ENCODE results near the gene CACNA1C.

DNA sequence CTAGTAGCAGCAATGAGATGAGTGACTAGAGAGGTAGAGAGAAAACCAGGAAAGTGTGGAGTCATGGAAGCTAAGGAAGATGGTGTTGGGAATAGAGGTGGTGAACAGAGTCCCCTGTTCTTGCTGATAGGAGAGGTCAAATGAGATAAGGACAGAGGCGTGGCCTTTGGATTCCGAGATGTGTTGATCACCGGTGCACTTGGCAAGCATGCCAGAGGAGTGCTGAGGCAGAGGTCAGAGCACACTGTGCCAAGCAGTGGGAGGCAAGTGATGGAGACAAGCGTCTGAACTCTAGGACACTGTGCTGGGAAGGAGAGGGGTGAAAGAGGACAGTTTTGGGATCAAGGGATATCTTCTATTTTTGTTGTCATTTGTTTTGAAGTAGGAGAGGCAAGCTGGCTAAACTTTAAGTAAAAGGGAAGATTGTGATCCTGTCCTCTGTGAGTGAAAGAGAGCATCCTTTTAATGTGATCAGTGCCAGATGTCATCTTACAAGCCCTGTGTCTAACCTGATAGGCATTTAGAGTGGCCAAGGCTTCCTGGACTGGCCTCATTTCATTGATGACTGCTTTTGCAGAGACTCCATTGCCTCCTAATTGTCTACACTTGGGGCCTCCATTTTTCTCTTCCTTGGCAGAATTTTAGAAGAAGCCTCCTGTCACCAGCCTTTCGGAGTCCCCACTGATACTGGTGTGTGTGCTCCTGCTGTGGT, 336.4 kb downstream of the CACNA1C start:
- TF ChIP-seq, protein P1, sequence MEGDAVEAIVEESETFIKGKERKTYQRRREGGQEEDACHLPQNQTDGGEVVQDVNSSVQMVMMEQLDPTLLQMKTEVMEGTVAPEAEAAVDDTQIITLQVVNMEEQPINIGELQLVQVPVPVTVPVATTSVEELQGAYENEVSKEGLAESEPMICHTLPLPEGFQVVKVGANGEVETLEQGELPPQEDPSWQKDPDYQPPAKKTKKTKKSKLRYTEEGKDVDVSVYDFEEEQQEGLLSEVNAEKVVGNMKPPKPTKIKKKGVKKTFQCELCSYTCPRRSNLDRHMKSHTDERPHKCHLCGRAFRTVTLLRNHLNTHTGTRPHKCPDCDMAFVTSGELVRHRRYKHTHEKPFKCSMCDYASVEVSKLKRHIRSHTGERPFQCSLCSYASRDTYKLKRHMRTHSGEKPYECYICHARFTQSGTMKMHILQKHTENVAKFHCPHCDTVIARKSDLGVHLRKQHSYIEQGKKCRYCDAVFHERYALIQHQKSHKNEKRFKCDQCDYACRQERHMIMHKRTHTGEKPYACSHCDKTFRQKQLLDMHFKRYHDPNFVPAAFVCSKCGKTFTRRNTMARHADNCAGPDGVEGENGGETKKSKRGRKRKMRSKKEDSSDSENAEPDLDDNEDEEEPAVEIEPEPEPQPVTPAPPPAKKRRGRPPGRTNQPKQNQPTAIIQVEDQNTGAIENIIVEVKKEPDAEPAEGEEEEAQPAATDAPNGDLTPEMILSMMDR (IDR thresholded peaks at IDR 0.05) = no peak
- TF ChIP-seq POLR2AphosphoS5 (IDR thresholded peaks at IDR 0.05) (no peak), POLR2A (IDR thresholded peaks at IDR 0.05) (no peak)
